HUES6 (cell line): Measurements from ENCODE around the gene TRIM31.
A peak's percentile ranks its signal among the peaks of the same experiment; 100 is the strongest.

Experiments used
- H3K27ac ChIP-seq: 2 replicates; pipeline ENCODE4 v1.7.0; 2013; ENCODE audit warnings: low read depth, mild to moderate bottlenecking, low read length, inconsistent platforms
- H3K27me3 ChIP-seq: 2 replicates; pipeline ENCODE4 v1.6.1; 2013; ENCODE audit warnings: low read length; ENCODE audit not compliant: control insufficient read depth, insufficient read depth
- H3K36me3 ChIP-seq: 2 replicates; pipeline ENCODE4 v1.6.1; 2013; ENCODE audit warnings: low read length; ENCODE audit not compliant: control insufficient read depth, insufficient read depth
- H3K4me1 ChIP-seq: 2 replicates; pipeline ENCODE4 v1.6.1; 2013; ENCODE audit warnings: low read length; ENCODE audit not compliant: control insufficient read depth, insufficient read depth
- H3K4me3 ChIP-seq: 2 replicates; pipeline ENCODE4 v1.5.1; 2013; ENCODE audit warnings: low read depth, low read length
- H3K9ac ChIP-seq: one replicate; pipeline ENCODE4 v1.6.1; 2013; ENCODE audit warnings: mild to moderate bottlenecking, low read length
- H3K9me3 ChIP-seq: 2 replicates; pipeline ENCODE4 v1.6.1; 2013; ENCODE audit warnings: low read depth, low read length; ENCODE audit not compliant: control insufficient read depth, insufficient read depth

Gene TRIM31

GRCh38 chr6:30071858-30072257 is 41.0 kb downstream of the TRIM31 start:
- H3K4me1 ChIP-seq, result peaks cover 33% of the 10 kb centered on the region
- H3K9me3 ChIP-seq, result no peaks in the 10 kb centered on the region
- peaks cover 70% of the 10 kb centered on the region for H3K27me3 ChIP-seq
- no peak overlapping the region for H3K27ac ChIP-seq
- no peak overlapping the region for H3K9ac ChIP-seq
- peak overlapping the region; percentile 43 for H3K4me3 ChIP-seq
- H3K36me3 ChIP-seq, result 0 out of 2 replicates have a peak, but pooled peaks cover 3% of the 10 kb centered on the region

GRCh38 chr6:30071081-30071818 is 41.6 kb downstream of the TRIM31 start:
- Histone ChIP-seq H3K27me3 (peaks cover 64% of the 10 kb centered on the region), H3K4me1 (peaks cover 27% of the 10 kb centered on the region), H3K9ac (no peak overlapping the region), H3K36me3 (0 out of 2 replicates have a peak, but pooled peaks cover 3% of the 10 kb centered on the region), H3K9me3 (no peaks in the 10 kb centered on the region), H3K4me3 (peak overlapping the region; percentile 43), H3K27ac (no peak overlapping the region)

DNA sequence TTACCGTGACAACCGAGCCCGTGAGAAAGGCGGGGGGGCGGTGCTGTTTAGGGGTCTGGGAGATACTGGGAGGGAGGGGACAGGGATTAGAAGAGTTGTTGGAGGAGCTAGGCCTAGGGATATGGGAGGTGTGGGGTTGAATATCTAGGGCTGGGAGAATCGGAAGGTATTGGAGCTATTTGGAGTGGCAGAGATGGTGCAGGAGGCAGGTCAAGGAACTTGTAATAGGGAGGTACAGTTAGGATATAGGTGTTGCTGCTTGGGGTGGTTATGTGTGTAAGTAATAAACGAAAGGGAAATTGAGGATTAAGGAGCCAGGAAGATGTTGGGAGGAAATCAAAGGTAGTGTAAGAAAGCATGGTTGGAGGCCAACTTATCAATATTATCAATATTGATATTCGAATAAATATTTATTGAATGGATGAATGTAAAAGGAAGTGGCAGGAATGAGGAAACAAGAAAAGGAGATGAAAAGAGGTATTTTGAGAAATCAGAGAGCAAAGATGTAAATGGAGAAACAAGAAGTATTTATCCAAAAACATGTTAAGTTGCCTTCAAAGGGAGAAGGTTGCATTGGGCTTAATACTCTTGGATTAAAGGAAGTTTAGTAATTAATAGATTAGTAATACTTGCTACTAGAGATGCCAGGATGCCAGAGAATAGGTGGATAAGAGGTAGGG is 45.3 kb downstream of the TRIM31 start:
- no peak overlapping the region for H3K27ac ChIP-seq
- peaks cover 27% of the 10 kb centered on the region for H3K27me3 ChIP-seq
- peak overlapping the region; percentile 95 for H3K4me3 ChIP-seq
- H3K36me3 ChIP-seq, result 0 out of 2 replicates have a peak, but pooled peaks cover 5% of the 10 kb centered on the region
- H3K4me1 ChIP-seq, result peaks cover 16% of the 10 kb centered on the region
- H3K9ac ChIP-seq, result peak overlapping the region; percentile 56
- no peaks in the 10 kb centered on the region for H3K9me3 ChIP-seq

- Histone ChIP-seq H3K4me1 (peaks cover 20% of the 10 kb centered on the region), H3K36me3 (0 out of 2 replicates have a peak, but pooled peaks cover 5% of the 10 kb centered on the region), H3K27me3 (peaks cover 20% of the 10 kb centered on the region), H3K9ac (peak within 1 kb of the TSS; percentile 73), H3K4me3 (peak within 1 kb of the TSS; percentile 95), H3K27ac (0 out of 2 replicates have a peak within 1 kb of the TSS, but pooled peaks have one; percentile 42), H3K9me3 (no peaks in the 10 kb centered on the region)
These were observed 46.1 kb downstream of the TRIM31 start, which contains the start of gene PPP1R11 for GRCh38 chr6:30066577-30067459. Gene PPP1R11 (plus strand): TSS chr6:30067198. CDS start chr6:30067411, 213 bp downstream.

- Histone ChIP-seq H3K9ac (peak overlapping the region; percentile 73), H3K4me1 (peaks cover 15% of the 10 kb centered on the region), H3K27me3 (peaks cover 12% of the 10 kb centered on the region), H3K27ac (no peak overlapping the region), H3K9me3 (no peaks in the 10 kb centered on the region), H3K4me3 (peak overlapping the region; percentile 95), H3K36me3 (0 out of 2 replicates have a peak, but pooled peaks cover 5% of the 10 kb centered on the region)
These were observed 46.8 kb downstream of the TRIM31 start for GRCh38 chr6:30066082-30066481.

- H3K27ac ChIP-seq, result no peak overlapping the region
- no peaks in the 10 kb centered on the region for H3K27me3 ChIP-seq
- peaks cover 17% of the 10 kb centered on the region for H3K4me1 ChIP-seq
- 0 out of 2 replicates have a peak, but pooled peaks cover 2% of the 10 kb centered on the region for H3K36me3 ChIP-seq
- H3K9me3 ChIP-seq, result no peaks in the 10 kb centered on the region
- no peak overlapping the region for H3K9ac ChIP-seq
- H3K4me3 ChIP-seq, result no peak overlapping the region
These were observed 49.6 kb downstream of the TRIM31 start for GRCh38 chr6:30063315-30063714.

GRCh38 chr6:30062471-30063178 is 50.3 kb downstream of the TRIM31 start:
- H3K4me3 ChIP-seq, result peak overlapping the region; percentile 90
- H3K9ac ChIP-seq, result no peak overlapping the region
- 0 out of 2 replicates have a peak, but pooled peaks cover 5% of the 10 kb centered on the region for H3K36me3 ChIP-seq
- H3K4me1 ChIP-seq, result peaks cover 15% of the 10 kb centered on the region
- H3K9me3 ChIP-seq, result no peaks in the 10 kb centered on the region
- H3K27me3 ChIP-seq, result no peaks in the 10 kb centered on the region
- no peak overlapping the region for H3K27ac ChIP-seq

- Histone ChIP-seq H3K4me1 (peaks cover 13% of the 10 kb centered on the region; the same call in 1 of the 2 replicates), H3K9me3 (no peaks in the 10 kb centered on the region), H3K27ac (no peak overlapping the region), H3K9ac (peak overlapping the region; percentile 85), H3K27me3 (no peaks in the 10 kb centered on the region), H3K4me3 (peak overlapping the region; percentile 90), H3K36me3 (peaks cover 10% of the 10 kb centered on the region; the same call in 1 of the 2 replicates)
These were observed 50.9 kb downstream of the TRIM31 start for GRCh38 chr6:30061858-30062458.

DNA sequence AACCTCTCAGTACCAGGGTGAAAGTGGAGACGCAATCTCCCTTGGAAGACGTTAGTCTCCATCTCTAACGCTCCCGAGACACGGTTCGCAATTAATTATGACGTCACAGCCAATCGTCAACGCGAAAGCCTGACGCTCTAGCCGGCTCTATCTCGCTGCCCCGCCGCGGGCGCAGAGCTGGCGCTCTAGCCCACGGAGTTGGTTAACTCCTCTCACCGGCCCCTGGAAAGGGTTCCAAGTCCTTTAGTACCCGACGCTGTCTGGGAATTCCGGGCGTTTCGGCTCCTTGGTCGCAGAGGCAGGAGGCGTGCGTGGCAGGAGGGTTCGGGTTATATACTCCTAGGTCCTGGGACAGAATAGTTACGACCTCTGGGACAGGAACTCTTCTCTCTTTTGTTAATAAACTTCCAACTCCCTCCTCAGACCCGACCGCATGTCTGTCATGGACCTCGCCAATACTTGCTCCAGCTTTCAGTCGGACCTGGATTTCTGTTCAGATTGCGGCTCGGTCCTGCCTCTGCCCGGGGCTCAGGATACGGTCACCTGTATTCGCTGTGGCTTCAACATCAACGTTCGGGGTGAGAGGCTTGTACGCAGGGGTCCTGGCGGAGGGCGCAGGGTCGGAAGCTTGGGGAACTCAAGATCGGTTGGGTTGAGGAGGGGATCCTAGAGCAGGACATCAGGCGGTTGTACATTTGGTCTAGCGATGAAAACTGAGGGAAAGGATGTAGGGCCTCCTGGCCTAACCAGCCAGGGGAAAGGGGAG is 51.6 kb downstream of the TRIM31 start, which contains the start of gene POLR1H:
TSS of gene POLR1H (plus strand) at position 174 of the 766 bp plus-strand sequence. CDS start at position 434, 260 bp downstream.
- H3K4me3 ChIP-seq, result peak within 1 kb of the TSS; percentile 90
- peaks cover 11% of the 10 kb centered on the region; the same call in 1 of the 2 replicates for H3K36me3 ChIP-seq
- no peaks in the 10 kb centered on the region for H3K9me3 ChIP-seq
- H3K27ac ChIP-seq, result peak within 1 kb of the TSS; percentile 41; the same call in 1 of the 2 replicates
- H3K4me1 ChIP-seq, result peaks cover 13% of the 10 kb centered on the region; the same call in 1 of the 2 replicates
- no peaks in the 10 kb centered on the region for H3K27me3 ChIP-seq
- peak within 1 kb of the TSS; percentile 85 for H3K9ac ChIP-seq
